NCI-H82 treated with DMSO at 0.1 percent for 48 hours (cell line): ENCODE data around the gene TMEM108.

Experiments used
- DNase-seq: peaks from one replicate; lab custom pipeline; 2025; ENCODE audit not compliant: unreplicated experiment; lab: John Stamatoyannopoulos, UW

Gene TMEM108

GRCh38 chr3:133273346-133273745, 235.2 kb downstream of the TMEM108 start:
- DNase-seq: no peak

DNA sequence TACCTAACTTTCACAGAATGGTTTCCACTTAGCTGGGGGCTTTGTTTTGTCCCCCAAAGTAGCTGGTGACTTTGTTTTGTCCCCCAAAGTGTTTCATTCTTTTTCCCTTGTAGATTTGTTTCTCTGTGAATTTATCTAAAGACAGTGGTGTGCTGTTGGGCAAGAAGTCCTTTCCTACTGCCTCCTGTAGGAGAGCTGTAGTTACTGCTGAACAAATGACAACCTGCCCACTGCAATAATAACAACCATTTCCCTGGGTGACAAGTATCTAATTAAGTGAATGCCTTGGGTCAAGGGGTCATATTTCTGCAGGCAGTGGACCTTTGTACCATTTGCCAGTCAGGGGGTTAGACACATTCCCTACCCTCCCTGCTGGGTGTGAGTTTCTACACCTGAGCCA, 236.3 kb downstream of the TMEM108 start:
- DNase-seq: no peak

DNA sequence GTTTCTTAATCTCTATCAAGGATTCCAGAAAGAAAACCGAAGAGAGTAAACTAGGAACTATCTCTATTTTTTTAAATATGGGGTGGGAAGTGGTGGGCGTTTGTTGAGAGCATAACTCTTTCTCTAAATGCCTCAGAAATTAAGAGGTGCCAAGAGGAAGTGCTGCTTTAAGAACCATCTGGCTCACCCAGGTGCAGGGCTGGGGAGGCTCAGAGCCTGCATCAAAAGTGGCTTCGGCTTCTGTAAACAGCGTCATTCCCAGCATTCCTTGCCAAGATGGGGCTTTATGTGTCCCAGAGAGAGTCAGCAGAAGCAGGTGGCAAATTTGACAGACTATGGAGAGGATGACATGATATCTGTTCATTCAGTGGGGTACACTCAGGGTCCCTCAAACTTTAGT, 238.4 kb downstream of the TMEM108 start:
- peak; percentile 45 for DNase-seq

GRCh38 chr3:133277813-133278212, 239.6 kb downstream of the TMEM108 start:
- no peak for DNase-seq

DNA sequence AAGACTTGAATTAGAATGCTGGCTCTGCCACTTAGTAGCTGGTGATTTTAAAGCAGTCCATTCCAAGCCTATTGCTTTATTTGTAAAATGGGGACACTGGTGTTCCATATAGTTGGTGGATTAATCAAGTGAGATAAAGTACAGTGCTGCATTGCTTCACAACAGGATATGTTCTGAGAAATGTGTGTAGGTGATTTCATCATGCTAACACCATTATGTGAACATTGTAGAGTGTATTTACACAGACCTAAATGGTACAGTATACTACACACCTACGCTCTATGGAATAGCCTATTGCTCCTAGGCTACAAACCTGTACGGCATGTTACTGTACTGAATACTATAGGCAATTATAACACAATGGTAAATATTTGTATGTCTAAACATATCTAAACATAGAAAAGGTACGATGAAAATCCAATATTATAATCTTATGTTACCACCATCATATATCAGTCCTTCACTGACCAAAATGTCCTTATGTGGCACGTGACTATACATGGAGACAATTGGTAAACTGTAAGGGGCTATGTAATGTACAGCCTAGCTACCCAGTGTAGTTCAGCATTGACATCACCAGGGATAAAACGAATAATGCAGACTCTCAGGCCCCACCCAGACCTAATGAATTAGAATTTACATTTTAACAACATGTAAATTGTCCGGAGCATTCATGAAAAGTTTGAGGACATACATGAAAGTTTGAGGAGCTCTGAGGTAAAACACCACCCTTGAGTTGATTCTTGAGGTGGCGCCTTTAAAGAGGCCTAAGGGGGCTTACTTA, 240.3 kb downstream of the TMEM108 start:
- no peak for DNase-seq

DNA sequence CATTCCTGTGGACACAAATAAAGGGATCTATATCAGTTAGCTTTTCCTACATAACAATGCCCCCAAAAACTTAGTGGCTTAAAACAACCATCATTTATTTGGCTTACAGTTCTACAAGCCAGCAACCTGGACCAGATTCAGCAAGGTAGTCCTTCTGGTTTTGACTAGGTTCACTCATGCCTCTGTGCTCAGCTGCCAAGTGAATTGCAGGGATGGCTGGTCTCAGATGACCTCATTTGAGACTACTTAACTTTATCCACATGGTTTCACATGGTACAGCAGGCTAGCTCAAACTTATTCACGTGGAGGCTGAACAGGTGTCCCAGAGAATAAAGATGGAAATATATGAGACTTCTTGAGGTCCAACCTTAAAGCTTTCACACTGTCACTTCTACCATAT, 242.4 kb downstream of the TMEM108 start:
- no peak for DNase-seq

DNA sequence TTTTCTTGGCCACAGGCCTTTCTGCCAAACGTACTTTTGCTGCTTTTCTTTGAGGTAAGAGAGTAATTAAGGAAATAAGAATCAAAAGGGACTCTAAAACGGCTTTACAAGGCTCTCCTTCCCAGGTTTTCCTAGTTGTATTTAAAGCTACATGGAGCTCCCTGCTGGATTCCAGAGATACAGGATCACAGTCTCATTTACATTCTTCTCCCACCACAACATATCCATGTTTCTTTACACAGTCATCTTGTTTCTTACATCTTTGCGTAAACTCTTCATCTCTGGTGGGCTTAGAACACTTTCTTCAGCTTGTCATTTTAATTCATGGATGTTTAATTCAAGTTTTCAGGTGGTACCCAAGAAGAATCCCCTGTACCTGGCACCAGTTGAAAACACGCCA, 244.0 kb downstream of the TMEM108 start:
- DNase-seq: no peak

GRCh38 chr3:133283958-133284807, 246.0 kb downstream of the TMEM108 start:
- no peak for DNase-seq

- DNase-seq: no peak
Measured at GRCh38 chr3:133289322-133289721, 251.1 kb downstream of the TMEM108 start.

GRCh38 chr3:133292296-133292695, 254.1 kb downstream of the TMEM108 start:
- DNase-seq: no peak

- DNase-seq: no peak
Measured at GRCh38 chr3:133293397-133294110, 255.4 kb downstream of the TMEM108 start.

DNA sequence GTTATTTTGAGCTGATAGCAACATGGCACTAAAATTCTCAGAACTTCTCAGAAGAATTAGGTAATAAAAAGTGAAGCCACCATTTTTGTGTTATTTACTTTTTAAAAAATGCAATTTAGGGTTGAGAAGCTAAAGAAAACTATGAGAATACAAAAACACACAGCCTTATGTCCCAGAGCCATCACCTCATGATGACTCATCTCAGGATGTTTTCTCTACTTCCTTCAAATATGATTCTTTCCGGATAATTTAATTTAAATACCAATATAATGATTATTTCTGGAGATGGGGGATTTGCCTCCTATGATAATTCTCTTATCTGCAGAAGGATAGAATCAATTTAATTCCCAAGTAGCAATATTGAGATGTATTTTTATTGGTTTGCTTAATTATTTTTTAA, 256.1 kb downstream of the TMEM108 start:
- DNase-seq: no peak

GRCh38 chr3:133295199-133295901, 257.2 kb downstream of the TMEM108 start:
- no peak for DNase-seq

DNA sequence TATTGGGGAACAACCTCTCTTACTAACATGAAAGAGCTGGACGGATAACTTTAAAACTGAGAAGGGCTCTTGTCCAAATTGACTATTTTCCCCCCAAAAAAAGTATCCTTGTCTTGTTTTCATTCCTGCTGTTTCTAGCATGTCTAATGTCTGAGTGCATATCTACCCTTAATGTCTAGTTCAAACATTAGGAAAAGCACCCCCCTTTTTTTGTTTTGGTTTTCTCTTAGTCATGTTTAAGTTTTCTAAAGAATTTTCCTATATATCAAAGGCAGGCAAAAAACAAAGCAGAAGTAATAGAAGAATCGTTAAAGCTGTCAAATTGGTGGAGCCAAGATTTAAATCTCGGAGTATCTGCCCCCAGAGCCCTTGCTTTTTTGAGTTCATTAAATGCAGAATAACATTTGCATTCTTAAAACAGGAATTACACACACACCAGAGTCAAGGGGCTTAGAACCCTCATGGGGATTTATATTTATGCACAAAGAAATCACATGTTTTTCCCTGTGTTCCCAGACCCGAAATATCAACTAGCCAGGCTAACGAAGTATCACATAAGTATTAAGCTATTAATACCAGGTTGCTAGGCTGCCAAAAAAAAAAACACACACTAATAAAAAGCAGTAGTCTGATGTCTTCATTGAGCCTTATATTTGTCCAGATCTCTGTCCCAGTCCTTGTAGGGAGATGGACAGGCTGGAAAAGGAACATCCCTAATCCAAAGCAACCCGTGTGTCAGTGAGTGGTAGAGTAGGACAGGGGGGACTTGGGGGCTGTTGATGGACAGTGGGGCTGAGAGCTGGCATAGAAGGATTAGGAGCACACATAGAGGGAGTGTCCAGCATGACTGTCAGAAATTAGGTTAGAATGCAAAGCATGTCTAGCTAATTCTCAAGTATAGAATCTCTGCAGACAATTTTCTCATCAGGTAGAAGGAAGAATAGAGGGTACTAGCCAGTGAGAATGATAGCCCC, 258.0 kb downstream of the TMEM108 start:
- no peak for DNase-seq

DNA sequence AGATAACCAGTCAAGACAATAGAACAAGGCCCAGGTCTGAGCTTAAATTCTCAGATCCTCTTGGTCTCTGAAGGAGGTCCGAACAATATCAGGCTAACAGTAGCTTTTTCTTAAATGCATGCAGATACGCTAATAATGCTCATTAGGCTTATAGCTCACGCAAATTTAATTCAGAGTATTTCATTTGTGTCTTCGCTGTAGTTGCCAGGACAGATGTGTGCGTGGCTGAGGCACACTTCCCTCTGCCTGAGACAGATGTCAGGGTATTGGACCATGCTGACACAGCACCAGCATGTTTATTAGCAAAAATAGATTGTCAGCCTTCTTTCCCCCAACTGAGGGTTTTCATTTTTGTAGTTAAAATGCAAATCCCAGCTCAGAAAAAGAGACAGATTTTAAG, 258.8 kb downstream of the TMEM108 start:
- no peak for DNase-seq

DNA sequence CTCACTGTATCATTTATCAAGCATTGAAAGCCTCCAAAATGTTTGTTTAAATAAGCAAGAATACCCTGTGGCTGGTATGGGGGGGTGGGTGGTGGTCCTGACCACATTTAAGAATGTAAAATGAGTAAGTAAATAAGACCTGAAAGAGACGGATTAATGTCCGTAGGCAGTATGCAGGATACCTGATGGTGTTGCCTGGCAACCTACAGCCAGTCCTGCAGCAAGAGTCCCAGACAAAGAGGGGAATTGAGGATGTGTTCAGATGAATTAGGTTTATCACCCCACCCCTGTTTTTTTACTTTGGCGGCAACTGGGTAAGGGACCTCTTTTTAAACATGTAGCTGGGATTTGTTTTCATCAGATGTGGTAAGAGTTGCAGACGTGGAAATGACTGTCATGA, 261.9 kb downstream of the TMEM108 start:
- no peak for DNase-seq

DNA sequence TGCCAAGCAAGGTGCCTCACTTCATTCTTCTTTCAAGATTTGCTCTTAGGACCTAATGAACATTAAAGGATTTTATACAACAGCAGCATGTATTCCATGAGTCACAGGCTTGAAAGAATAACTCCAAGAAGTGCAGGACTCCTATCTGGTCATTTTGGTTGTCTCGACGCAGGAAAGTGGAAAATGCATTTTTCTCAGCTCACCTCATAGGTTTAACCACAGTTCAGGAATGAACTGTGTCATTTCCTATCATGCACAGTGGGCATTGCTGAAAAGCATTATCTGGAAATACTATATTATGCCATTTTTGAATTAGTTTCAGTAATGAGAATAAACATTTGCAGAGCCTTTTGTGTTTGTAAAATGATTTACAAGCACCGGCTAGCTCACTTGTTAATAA, 263.0 kb downstream of the TMEM108 start:
- no peak for DNase-seq

DNA sequence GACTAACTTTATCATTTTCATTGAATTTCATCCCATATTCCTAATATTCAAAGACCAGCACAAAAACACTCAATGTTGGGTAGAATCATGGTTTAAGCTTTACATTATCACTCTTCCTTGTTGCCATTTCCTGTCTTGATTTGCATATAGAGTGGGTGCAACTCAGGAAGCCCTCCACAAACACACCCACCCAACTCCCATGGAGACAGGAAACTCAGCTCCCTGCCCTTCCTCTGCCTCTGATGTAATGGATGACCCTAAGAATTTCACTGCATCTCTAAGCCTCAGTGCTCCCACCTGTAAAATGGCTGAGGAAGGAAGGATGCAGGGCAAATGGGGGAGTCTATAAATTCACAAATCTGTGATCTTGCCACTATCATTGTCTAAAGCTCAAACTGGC, 263.5 kb downstream of the TMEM108 start:
- no peak for DNase-seq

- DNase-seq: no peak
Measured at GRCh38 chr3:133303430-133303829, 265.2 kb downstream of the TMEM108 start.

GRCh38 chr3:133317866-133318265, 279.7 kb downstream of the TMEM108 start:
- no peak for DNase-seq
